Astrocyte of the cerebellum (primary cell): ENCODE results near the gene DNA2.

Source experiments
- DNase-seq: peaks from one replicate; pipeline ENCODE4 v3.0.0-alpha.2; 2011; ENCODE audit warnings: low read depth
- H3K4me3 ChIP-seq: 2 replicates; pipeline ENCODE4 v1.5.1; 2011; ENCODE audit warnings: mild to moderate bottlenecking, low read depth, low read length, moderate library complexity
- CTCF ChIP-seq: IDR thresholded peaks from 2 replicates; pipeline ENCODE4 v1.5.1; 2012; ENCODE audit warnings: low read length, low read depth, moderate library complexity, mild to moderate bottlenecking; ENCODE audit errors: missing control alignments
- in situ Hi-C: cut with HindIII; loops from 2 replicates; pipeline ENCODE4 v1.10.0; 2017; ENCODE audit warnings: low sequenced_read_pairs

DNA2 gene

DNA sequence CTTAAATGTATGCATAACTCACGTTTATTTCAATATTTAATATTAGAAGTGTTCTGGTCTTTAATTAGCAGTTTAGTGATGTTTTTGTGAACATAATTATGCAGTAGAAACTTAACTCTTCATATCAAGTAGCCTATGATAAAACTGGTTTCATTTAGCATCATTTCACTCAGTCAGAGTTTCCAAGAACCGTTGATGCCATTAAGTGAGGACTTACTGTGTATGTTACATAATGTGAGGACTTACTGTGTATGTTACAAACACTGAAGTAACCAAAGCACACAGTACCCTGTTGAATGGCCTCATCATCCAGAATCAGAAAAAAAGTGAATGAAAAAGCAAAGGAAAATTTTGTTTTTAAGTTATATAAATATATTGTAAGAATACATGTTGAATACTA lies 106.2 kb downstream of the DNA2 start:
- in situ Hi-C loops, result no loop called here
- no peak overlapping the region for H3K4me3 ChIP-seq
- TF ChIP-seq CTCF, result no peak
- no peak for DNase-seq

GRCh38 chr10:68364101-68364886 lies 107.5 kb downstream of the DNA2 start:
- no peak overlapping the region for H3K4me3 ChIP-seq
- in situ Hi-C loops, result no loop called here
- TF ChIP-seq CTCF, result no peak
- DNase-seq, result no peak
